GM18867 (cell line): ENCODE data around the gene CRYAB.
"Not testable (repeated sequence)": the region's sequence is repeated elsewhere in the genome, so short reads cannot be mapped to it uniquely, and the experiment has no call there.

Source experiments
- ATAC-seq: cut with Tn5 transposase; IDR thresholded peaks from one replicate; pipeline ENCODE4 v1.9.1; 2021; ENCODE audit warnings: mild to moderate bottlenecking, moderate library complexity; ENCODE audit not compliant: unreplicated experiment

Gene CRYAB

DNA sequence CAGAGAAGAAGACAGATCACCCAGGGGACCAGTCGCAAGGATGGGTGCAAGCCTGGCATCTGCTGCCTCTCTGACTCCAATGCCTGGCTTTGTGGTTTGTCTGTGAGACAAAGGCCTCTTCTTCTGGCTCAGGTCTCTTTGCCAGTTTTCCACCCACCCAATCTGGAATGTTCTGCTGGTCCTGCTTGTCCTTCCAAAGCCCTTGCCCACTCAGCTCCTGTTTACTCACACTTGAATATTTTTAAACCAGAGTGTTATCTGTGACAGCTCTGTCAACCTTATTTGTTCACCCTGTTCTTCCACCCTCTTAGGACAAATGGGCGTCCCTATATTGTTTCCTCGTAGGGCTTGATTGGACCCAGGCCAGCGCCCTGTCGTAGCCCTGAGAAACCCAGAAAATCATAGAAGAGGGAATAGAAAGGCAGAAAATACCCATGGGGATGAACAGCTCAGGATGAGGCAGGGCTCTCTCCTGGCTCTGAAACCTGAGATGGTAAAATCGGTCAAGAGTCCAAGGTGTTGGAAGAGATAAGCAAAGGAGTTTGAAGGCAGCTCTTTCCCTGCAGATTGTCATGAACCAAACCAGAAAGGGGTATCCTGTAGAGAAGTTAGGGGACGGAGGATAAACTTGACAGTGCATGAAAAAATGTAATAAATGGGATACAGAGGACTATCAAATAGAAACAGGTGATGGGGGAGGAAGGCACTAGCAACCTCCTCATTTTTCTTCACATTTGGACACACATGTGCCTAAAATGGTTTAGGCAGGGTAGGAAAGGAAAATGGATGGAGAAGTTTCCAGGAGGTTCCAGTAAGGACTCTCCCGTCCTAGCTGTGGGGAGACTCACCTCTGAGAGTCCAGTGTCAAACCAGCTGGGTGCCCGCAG is 651 bp downstream of the CRYAB start:
- no peak for ATAC-seq

GRCh38 chr11:111909378-111909777 is 2.2 kb downstream of the CRYAB start:
- ATAC-seq = no peak

DNA sequence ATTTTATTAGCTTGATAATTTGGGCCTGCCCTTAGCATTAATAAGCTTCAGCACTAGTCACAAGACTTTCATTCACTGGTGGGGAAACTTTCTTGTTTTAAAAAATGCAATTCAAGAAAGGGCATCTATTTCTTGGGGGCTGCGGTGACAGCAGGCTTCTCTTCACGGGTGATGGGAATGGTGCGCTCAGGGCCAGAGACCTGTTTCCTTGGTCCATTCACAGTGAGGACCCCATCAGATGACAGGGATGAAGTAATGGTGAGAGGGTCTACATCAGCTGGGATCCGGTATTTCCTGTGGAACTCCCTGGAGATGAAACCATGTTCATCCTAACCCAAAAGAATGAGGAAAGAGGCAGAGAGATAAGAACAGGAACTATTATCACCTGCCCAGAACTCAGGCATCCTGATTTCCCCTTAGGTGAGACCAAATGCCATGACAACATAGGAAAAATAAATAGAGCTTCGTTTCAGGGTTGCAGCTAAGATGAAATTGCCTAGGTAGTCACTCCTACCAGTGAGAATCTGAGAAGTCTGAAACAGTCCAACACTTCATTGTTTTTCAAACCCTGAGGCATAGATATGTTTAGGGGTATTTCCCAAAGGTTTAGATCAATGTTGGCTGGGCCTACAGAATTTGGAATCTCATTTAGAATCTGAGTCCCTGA is 2.8 kb downstream of the CRYAB start:
- no peak for ATAC-seq

DNA sequence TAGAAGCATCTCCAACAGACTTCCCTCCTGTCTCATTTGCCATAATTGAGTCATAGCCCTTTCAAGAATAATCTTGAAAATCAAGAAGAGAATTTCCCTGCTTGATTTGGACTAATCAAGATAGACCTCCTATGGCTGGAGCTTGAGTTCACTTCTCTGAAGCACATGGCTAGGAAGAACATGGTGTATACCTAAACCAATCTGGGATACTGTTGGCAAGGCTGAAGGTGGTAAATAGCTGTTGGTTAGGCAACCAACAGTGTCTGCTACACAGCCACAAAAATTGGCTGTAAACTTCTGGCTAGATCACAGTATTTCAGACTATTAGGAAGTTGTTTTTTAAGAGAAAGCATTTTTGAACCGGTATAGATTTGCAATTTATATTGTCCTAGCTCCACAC is 4.9 kb downstream of the CRYAB start:
- ATAC-seq = no peak

GRCh38 chr11:111905411-111905810 is 6.2 kb downstream of the CRYAB start:
- ATAC-seq = no peak

- no peak for ATAC-seq
Observed at GRCh38 chr11:111886844-111887243, 24.7 kb downstream of the CRYAB start.

GRCh38 chr11:111886032-111886431 is 25.5 kb downstream of the CRYAB start:
- ATAC-seq = no peak

DNA sequence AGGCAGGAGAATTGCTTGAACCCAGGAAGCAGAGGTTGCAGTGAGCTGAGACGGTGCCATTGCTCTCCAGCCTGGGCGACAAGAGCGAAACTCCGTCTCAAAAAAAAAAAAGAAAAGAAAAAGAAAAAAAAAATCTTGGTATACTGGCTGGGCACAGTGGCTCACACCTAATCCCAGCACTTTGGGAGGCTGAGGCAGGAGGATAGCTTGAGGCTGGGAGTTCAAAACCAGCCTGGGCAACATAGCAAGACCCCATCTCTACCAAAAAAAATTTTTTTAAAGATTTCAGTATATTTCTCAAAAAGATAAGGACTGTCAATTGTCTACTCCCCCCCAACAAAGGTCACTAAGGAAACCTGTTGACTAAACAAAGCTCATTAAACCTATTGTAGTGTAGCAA is 26.5 kb downstream of the CRYAB start:
- ATAC-seq = not testable (repeated sequence)

GRCh38 chr11:111882202-111882601 is 29.4 kb downstream of the CRYAB start:
- ATAC-seq = no peak

GRCh38 chr11:111879637-111879960 is 32.0 kb downstream of the CRYAB start:
- peak; percentile 7 for ATAC-seq

- ATAC-seq = peak; percentile 85
Observed at GRCh38 chr11:111878849-111879636, 32.5 kb downstream of the CRYAB start, which contains the start of the genes CFAP68 and FDXACB1. CFAP68 (plus strand) TSS chr11:111879541; CDS start chr11:111879561, 20 bp downstream. FDXACB1 (minus strand) TSS chr11:111879165; CDS start chr11:111879132, 33 bp downstream.

DNA sequence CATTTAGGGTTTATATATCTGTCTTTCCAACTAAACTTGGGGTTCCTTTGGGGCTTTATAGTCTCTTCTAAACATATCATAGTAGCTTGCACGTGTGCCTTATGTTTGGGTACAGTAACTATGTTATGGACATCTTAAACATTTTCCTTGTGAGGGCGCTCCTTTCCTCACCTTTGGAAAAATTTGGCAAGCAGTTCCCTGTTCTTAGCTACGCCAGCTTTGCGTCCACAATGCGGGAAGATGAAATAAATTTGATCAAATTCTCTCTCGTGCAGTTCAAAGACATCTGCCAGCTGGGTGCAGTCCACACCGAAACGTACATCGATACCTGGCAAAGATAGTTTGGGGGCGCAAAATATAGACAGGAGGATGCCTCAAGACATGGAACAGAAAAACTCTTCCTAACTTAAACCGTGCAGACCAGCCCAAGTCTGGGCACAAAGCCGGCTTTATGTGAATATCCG is 33.2 kb downstream of the CRYAB start:
- peak; percentile 13 for ATAC-seq

- ATAC-seq = no peak
Observed at GRCh38 chr11:111871693-111872161, 39.8 kb downstream of the CRYAB start.

GRCh38 chr11:111870886-111871692 is 40.5 kb downstream of the CRYAB start, which contains the start of gene ALG9:
ALG9 (minus strand) TSS chr11:111871581; CDS start chr11:111871482, 99 bp downstream.
- ATAC-seq = peak; percentile 89

- ATAC-seq = peak; percentile 7
Observed at GRCh38 chr11:111870522-111870885, 41.1 kb downstream of the CRYAB start.

DNA sequence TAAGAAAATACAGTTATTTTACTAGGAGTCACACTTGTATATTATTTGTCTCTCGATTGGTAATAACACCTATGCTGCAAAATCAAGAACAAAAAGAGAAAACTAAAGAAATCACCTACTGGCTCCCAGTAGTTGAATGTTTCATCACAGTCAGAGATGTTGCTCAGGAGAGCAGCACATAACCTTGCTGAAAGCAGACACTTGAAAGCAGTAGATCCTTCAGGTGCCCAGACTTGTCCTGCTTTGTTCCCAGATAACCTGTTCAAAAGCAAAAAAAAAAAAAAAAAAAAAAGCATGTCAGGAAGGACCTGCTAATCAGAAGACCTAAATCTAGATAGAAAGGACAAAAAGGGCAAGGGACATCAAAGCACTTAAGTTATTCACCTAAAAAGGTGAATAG is 41.5 kb downstream of the CRYAB start:
- ATAC-seq = no peak

- ATAC-seq = no peak
Observed at GRCh38 chr11:111860257-111860656, 51.3 kb downstream of the CRYAB start.
